DND-41 (cell line): ENCODE results near the gene NDE1.

Experiments used
- ATAC-seq: fragments of 200-7000 bp; cut with Tn5 transposase; 3 replicates; pipeline ENCODE4 v1.9.1; 2021; ENCODE audit warnings: low read depth; ENCODE audit not compliant: insufficient read depth
- DNase-seq: peaks from one replicate; pipeline ENCODE4 v3.0.0-alpha.2; 2020
- H2AFZ ChIP-seq: 2 replicates; pipeline ENCODE4 v1.6.0; 2012; ENCODE audit warnings: low read depth, low read length
- H3K27ac ChIP-seq: 2 replicates; pipeline ENCODE4 v1.5.1; 2012; ENCODE audit warnings: low read length, inconsistent platforms
- H3K27me3 ChIP-seq: fragments of 200-600 bp; sonication (generic); 2 replicates; pipeline ENCODE4 v1.6.0; 2012; ENCODE audit warnings: low read length, mild to moderate bottlenecking, inconsistent platforms; ENCODE audit not compliant: insufficient read depth, poor library complexity
- H3K36me3 ChIP-seq: 2 replicates; pipeline ENCODE4 v1.5.1; 2012; ENCODE audit warnings: low read length, inconsistent platforms; ENCODE audit not compliant: insufficient read depth
- H3K4me1 ChIP-seq: 2 replicates; pipeline ENCODE4 v1.5.1; 2012; ENCODE audit warnings: mild to moderate bottlenecking, low read length; ENCODE audit not compliant: insufficient read depth
- H3K4me2 ChIP-seq: 2 replicates; pipeline ENCODE4 v1.6.0; 2012; ENCODE audit warnings: mild to moderate bottlenecking, moderate library complexity, low read length, inconsistent platforms; ENCODE audit not compliant: insufficient read depth
- H3K4me3 ChIP-seq, 2 experiments: fragments of 200-600 bp in 1 of 2; shearing (Covaris generic) in 1 of 2; 2 replicates each; pipeline ENCODE4 v1.5.1; 2012 to 2016; ENCODE audit warnings: inconsistent platforms in 2 of 2, low read length in 2 of 2, mild to moderate bottlenecking in 2 of 2, low read depth in 1 of 2, moderate library complexity in 1 of 2
- H3K79me2 ChIP-seq: 2 replicates; pipeline ENCODE4 v1.6.0; 2012; ENCODE audit warnings: low read length, inconsistent platforms; ENCODE audit not compliant: insufficient read depth
- H3K9ac ChIP-seq: 2 replicates; pipeline ENCODE4 v1.6.0; 2012; ENCODE audit warnings: low read depth, mild to moderate bottlenecking, inconsistent platforms, low read length, moderate library complexity
- H3K9me3 ChIP-seq: 2 replicates; pipeline ENCODE4 v1.5.1; 2012; ENCODE audit warnings: low read length, moderate library complexity, mild to moderate bottlenecking, inconsistent platforms; ENCODE audit not compliant: insufficient read depth, severe bottlenecking
- H4K20me1 ChIP-seq: 2 replicates; pipeline ENCODE4 v1.6.0; 2012; ENCODE audit warnings: low read length; ENCODE audit not compliant: insufficient read depth
- EZH2 ChIP-seq: IDR thresholded peaks from 3 replicates; pipeline ENCODE4 v1.6.1; 2012; ENCODE audit warnings: borderline replicate concordance, low read depth, mild to moderate bottlenecking, moderate library complexity, low read length, inconsistent platforms; ENCODE audit not compliant: severe bottlenecking
- TF ChIP-seq, protein P1 (sequence below): IDR thresholded peaks from 2 replicates; pipeline ENCODE4 v1.5.1; 2012; ENCODE audit warnings: borderline replicate concordance, low read length, moderate library complexity, mild to moderate bottlenecking; ENCODE audit not compliant: poor library complexity, severe bottlenecking; ENCODE audit errors: extremely low read depth

The NDE1 gene

DNA sequence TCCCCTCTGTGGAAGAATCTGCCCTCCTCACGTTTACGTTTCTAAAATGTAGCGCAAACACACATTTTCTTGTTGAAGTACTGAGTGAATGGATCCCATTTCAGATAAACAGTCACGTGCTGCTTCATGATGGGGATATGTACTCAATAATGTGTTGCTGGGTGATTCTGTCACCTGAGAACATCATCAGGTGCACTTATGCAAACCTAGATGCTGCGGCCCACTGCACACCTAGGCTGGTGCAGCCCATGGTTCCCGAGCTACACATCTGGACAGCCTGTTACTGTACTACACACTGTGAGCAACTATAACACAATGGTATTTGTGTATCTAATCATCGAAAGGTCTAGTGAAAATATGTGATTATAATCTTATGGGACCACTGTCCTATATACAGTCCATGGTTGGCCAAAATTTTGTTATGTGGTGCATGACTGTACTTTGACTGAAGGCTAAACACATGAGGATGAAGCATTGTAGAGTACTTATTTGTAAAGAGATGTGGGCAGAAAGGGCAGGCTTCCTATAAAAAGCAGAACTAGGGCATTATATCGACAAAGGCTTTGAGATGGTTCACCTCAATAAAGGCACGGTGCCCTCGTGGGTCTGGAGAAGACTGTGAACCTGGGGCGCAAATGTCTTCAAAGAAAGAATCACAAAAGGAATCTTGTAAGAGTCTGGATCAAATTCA lies 33.4 kb upstream of the NDE1 start:
- Histone ChIP-seq H3K4me1 (no peaks in the 10 kb centered on the region), H3K79me2 (no peaks in the 10 kb centered on the region), H3K36me3 (peaks cover 83% of the 10 kb centered on the region), H4K20me1 (no peaks in the 10 kb centered on the region), H3K27ac (no peak overlapping the region), H3K9me3 (no peaks in the 10 kb centered on the region), H3K4me3 (no peak overlapping the region), H3K27me3 (no peaks in the 10 kb centered on the region), H3K4me2 (no peak overlapping the region), H3K9ac (no peak overlapping the region), H2AFZ (no peak overlapping the region)
- ATAC-seq (no peak), DNase-seq (no peak)
- TF ChIP-seq, protein P1, sequence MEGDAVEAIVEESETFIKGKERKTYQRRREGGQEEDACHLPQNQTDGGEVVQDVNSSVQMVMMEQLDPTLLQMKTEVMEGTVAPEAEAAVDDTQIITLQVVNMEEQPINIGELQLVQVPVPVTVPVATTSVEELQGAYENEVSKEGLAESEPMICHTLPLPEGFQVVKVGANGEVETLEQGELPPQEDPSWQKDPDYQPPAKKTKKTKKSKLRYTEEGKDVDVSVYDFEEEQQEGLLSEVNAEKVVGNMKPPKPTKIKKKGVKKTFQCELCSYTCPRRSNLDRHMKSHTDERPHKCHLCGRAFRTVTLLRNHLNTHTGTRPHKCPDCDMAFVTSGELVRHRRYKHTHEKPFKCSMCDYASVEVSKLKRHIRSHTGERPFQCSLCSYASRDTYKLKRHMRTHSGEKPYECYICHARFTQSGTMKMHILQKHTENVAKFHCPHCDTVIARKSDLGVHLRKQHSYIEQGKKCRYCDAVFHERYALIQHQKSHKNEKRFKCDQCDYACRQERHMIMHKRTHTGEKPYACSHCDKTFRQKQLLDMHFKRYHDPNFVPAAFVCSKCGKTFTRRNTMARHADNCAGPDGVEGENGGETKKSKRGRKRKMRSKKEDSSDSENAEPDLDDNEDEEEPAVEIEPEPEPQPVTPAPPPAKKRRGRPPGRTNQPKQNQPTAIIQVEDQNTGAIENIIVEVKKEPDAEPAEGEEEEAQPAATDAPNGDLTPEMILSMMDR = no peak
- TF ChIP-seq EZH2 = no peak

DNA sequence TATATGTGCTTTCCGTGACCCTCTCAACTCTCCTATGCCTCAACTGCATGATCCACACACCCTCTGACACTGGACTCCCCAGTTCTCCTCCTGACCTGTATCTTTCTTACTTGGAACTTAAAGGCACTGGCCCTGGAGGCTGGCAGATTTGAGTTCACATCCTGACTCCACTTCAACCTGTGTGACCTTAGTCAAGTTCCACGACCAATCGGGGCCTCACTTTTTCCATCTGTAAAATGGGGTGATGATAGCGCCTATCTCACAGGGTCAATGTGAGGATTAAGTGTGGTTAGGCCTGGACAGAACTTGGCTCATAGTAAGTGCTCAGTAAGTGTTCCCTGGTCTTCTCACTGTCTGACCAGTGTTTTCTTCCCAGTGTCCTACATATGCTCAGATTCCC lies 32.1 kb upstream of the NDE1 start:
- H3K4me1 ChIP-seq = no peaks in the 10 kb centered on the region
- no peak overlapping the region for H3K4me3 ChIP-seq
- no peaks in the 10 kb centered on the region for H4K20me1 ChIP-seq
- H3K79me2 ChIP-seq = no peaks in the 10 kb centered on the region
- no peak overlapping the region for H3K27ac ChIP-seq
- H3K27me3 ChIP-seq = no peaks in the 10 kb centered on the region
- H3K9ac ChIP-seq = no peak overlapping the region
- DNase-seq = no peak
- ATAC-seq = no peak
- no peak overlapping the region for H2AFZ ChIP-seq
- H3K9me3 ChIP-seq = no peaks in the 10 kb centered on the region
- peaks cover 83% of the 10 kb centered on the region for H3K36me3 ChIP-seq
- no peak overlapping the region for H3K4me2 ChIP-seq
- TF ChIP-seq, protein P1 = no peak
- TF ChIP-seq EZH2 = no peak

DNA sequence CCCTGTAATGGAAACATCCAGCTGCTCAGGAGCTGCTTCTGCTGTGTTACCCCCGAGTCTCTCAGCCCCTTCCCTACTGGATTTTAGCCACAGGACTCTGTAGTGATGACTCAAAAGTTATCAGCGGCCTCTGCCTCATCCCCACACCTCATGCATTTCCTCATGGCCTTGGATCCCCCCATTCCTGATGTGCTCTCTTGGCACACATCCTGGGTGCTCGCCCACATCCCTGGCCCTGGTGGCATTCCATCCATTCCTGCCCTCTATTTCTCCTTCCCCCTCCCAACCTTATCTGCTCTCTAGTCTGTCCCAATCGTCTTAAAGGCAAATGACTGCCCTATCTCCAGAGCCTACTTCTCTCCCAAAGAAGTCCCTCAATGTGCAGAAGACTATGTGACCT lies 31.7 kb upstream of the NDE1 start:
- Histone ChIP-seq H2AFZ (no peak overlapping the region), H3K9me3 (no peaks in the 10 kb centered on the region), H3K27me3 (no peaks in the 10 kb centered on the region), H3K27ac (no peak overlapping the region), H3K36me3 (peaks cover 80% of the 10 kb centered on the region), H4K20me1 (no peaks in the 10 kb centered on the region), H3K9ac (no peak overlapping the region), H3K4me3 (no peak overlapping the region), H3K79me2 (no peaks in the 10 kb centered on the region), H3K4me2 (no peak overlapping the region), H3K4me1 (no peaks in the 10 kb centered on the region)
- DNase-seq (no peak), ATAC-seq (no peak)
- TF ChIP-seq EZH2 = no peak
- TF ChIP-seq, protein P1 = no peak
